Fibroblast of skin of scalp (primary cell): Measurements from ENCODE around the gene KLHL24.
"Not testable (repeated sequence)": the region's sequence is repeated elsewhere in the genome, so short reads cannot be mapped to it uniquely, and the experiment has no call there.

Experiments used
- DNase-seq: peaks from one replicate; pipeline ENCODE4 v3.0.0-alpha.2; 2013

The KLHL24 gene

DNA sequence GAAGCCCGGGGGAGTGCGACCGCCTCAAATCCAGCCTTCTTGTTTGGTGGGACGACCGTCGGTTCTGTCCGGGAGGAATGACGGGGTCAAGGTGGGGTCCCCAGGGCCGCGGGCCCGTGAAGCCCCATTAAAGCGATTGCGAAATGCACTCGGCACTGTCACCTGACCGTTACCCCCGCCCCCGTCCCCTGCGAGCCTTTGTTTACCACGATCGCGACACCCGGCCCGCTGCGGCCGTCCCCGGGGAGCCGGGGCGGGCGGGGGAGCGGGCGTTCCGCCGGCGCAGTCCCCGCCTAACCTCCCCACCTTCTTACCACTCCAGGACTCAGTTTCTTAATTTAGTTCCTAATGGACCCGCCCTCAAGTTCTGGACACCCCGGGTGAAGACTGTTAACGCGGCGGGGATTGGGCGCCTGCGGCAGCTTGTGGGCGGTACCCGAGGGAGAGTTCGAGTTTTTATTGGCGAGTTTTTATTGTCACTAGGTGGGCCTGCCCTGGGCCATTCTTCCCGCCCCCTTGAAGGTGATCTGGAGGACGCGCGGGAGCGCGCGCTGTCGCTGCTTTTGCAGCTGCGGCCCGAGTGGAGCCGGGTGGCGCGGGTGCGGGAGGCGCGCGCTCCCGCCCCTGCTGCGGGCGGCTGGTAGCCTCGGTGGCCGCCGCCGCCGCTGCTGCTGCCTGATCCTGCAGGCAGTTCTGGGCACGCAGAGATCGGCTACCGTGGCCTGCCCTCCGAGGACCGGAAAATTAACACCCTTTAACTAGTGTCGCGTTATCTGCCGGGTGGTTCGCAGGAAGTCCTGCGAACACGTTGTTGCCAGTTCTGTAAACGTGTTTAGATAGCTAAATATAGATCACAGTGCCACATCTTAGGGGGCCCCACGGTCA, 1.0 kb downstream of the KLHL24 start:
- peak; percentile 93 for DNase-seq

- no peak for DNase-seq
Measured at GRCh38 chr3:183637106-183637486, 1.7 kb downstream of the KLHL24 start.

DNA sequence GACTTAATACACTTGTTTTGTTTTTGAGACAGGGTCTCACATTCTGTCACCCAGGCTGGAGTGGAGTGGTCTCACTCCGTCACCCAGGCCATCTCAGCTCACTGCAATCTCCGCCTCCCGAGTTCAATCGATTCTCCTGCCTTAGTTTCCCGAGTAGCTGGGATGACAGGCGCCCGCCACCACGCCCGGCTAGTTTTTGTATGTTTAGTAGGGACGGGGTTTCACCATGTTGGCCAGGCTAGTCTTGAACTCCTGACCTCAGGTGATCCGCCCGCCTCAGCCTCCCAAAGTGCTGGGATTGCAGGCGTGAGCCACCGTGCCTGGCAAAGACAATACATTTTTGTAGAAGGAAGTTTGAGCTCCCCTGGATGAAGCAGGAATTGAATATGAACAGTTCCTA, 2.2 kb downstream of the KLHL24 start:
- not testable (repeated sequence) for DNase-seq

DNA sequence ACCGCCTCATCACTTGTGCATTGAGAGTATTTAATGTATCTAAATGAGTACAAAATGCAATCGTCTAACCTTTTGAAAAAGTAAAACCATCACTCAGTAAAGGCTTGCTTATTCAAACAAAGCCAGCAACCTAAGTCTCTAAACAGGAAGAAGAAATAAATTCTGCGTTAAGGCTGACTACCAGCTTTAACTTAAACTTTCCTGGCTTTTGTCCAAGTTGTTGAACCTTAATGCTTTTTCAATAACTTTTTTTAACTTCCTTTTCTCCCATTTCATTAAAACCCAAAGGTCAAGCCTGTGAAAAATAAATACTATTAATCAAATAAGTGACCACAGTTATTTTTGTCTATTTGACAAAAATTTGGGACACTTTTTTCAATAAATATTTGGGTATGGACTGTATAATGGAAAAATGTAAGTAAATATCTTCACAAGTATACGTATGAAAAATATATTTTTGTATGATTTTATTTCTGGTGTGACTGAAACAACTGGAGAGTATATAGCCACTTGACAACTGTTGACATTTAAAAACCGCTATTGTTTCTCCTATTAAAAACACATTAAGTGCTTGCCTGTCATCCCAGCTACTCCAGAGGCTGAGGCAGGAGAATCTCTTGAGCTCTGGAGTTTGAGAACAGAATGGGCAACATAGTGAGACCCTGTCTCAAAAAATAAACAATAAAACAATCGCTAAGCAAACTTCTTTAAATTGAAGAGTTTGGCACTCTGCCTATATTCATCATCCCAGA, 2.9 kb downstream of the KLHL24 start:
- DNase-seq: no peak

GRCh38 chr3:183640635-183641034, 5.2 kb downstream of the KLHL24 start:
- not testable (repeated sequence) for DNase-seq

- no peak for DNase-seq
Measured at GRCh38 chr3:183641882-183642281, 6.5 kb downstream of the KLHL24 start.

- no peak for DNase-seq
Measured at GRCh38 chr3:183644244-183644643, 8.8 kb downstream of the KLHL24 start.

GRCh38 chr3:183645254-183645653, 9.8 kb downstream of the KLHL24 start:
- DNase-seq: no peak

DNA sequence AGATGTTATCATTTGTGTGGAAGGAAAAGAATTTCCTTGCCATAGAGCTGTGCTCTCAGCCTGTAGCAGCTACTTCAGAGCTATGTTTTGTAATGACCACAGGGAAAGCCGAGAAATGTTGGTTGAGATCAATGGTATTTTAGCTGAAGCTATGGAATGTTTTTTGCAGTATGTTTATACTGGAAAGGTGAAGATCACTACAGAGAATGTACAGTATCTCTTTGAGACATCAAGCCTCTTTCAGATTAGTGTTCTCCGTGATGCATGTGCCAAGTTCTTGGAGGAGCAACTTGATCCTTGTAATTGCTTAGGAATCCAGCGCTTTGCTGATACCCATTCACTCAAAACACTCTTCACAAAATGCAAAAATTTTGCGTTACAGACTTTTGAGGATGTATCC, 15.1 kb downstream of the KLHL24 start:
- no peak for DNase-seq

GRCh38 chr3:183653209-183654064, 18.0 kb downstream of the KLHL24 start:
- peak; percentile 11 for DNase-seq

DNA sequence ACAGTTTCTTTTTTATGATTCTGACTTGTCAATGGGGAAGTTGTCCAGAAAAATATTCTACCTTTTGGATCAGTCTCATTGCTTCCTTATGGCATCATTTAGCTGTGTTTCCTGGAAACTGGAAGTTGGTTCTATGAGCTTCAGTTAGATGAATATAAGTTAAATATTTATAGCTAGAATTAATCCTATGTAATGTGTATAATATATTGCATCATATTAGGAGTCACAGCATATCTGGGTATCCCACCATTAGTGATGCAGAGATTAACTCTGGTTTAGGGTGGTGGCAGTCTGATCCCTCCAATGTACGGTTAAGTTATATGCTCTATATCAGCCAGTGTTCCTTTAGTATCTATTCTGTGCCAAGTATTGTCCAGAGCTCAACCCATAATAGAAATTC, 19.3 kb downstream of the KLHL24 start:
- no peak for DNase-seq

DNA sequence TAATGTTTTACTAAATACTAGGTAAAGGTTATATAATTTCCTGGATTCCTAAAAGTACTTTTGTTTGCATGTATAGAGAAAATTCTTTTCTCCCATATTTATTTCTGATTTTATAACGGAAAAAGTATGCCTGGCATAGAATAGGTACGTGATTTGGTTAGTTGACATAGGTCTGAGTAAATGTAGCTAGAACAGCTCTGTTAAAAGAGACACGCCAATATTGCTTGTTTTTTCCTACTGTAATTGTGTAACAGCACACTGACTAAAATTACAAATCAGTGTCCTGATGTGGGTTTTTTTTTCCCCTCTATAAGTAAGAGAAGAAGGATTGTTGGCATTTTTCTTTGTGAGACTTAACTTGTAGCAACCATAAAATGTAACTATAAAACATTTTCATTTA, 26.7 kb downstream of the KLHL24 start:
- DNase-seq: no peak

DNA sequence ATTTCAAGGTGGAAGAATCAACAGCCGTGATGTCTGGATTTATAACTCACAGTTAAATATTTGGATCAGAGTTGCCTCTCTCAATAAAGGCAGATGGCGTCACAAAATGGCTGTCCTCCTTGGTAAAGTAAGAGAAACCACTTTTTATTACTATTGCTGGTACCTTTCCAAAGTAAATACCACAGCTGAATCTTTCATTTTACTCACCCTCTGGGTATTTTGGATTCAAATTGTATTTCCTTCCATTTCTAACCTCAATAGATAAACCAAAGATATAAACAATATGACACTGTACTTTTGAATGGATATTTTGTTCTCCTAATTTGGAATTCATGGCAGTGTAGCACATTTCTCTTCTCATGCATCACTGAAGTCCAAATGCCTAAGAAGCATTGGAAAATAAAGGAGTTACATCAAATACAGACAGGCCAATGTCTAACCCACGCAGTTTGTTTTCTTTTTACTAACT, 29.5 kb downstream of the KLHL24 start:
- DNase-seq: peak; percentile 93

DNA sequence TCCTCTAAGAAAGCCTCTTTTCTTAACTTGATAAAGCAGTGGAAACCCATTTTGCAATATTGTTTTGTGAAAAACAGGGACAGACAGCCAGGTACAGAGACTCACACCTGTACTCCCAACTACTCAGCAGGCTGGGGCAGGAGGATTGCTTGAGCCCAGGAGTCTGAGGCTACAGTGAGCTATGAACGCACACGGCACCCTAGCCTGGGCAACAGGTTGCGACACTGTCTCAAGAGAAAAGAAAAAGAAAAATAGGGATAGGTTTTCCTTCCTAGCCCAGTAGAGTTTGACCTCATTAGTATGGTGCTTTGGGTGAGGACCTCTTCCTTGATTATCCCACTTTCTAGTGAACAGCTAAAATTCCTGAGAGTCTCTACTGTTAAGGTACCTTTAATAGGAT, 44.6 kb downstream of the KLHL24 start:
- DNase-seq: no peak

- DNase-seq: no peak
Measured at GRCh38 chr3:183687705-183688104, 52.3 kb downstream of the KLHL24 start.

- DNase-seq: peak; percentile 47
Measured at GRCh38 chr3:183688874-183689273, 53.5 kb downstream of the KLHL24 start.

DNA sequence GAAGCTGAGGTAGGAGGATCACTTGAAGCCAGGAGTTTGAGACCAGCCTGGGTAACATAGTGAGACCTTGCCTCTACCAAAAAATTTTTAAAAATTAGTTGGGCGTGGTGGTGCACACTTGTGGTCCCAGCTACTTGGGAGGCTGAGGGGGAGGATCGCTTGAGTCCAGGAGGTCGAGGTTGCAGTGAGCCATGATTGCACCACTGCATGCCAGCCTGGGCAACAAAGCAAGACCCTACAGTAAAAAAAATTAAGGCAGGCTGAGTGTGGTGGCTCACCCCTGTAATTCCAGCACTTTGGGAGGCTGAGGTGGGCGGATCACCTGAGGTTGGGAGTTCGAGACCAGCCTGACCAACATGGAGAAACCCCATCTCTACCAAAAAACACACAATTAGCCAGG, 54.2 kb downstream of the KLHL24 start:
- DNase-seq: not testable (repeated sequence)

DNA sequence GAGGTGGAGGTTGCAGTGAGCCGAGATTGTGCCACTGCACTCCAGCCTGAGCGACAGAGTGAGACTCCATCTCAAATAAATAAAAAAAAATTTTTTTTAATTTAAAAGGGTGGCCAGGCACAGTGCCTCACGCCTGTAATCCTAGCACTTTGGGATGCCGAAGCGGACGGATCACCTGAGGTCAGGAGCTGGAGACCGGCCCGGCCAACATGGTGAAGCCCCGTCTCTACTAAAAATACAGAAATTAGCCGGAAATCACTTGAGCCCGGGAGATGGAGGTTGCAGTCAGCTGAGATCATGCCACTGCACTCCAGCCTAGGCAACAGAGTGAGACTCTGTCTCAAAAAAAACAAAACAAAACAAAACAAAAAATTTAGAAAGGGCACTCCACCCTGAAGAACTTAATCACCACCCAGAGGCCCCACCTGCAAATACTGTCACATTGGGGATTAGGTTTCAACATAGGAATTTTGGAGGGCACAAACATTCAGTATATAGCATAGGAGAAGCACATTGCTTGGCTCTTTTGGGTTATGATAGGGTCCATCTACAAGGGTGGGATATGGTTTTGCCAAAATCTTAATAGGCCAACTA, 55.1 kb downstream of the KLHL24 start:
- no peak for DNase-seq

DNA sequence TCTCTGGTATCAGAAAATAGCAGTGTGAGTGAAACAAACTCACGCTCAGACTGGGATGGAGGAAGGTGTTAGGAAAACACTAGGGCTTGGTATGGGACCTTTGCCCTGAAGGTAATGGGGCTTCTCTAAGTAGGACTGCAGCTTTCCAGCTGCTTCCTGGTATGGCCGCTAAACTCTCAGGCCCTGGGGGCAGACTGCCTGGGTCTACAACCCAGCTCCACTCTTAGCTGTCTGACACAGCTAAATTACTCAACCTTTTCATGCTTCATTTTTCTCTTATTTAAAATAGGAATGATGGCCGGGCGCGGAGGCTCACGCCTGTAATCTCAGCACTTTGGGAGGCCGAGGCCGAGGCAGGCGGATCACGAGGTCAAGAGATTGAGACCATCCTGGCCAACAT, 57.0 kb downstream of the KLHL24 start:
- no peak for DNase-seq

- no peak for DNase-seq
Measured at GRCh38 chr3:183695569-183696364, 60.3 kb downstream of the KLHL24 start.

DNA sequence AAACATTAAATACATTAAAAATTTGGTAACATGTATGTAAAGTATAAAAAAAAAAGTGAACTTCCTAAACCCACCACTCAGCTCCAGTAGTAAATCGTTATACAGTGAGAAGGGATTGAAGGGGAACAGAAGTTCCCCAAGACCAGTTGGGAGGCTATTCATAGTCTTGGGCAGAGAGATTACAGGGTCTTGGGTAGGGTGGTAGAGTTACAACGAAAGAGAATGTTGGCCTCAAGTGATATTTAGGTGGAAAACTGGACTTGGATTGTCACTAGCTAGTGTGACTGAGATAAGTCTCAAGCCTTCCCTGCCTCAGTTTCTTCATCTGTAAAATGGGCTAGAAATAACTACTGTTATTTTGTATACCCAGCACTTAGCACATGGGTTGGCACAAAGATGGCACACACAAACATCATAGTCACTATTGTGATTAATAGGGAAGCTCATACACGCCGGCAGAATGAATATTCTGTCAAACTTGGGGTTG, 61.7 kb downstream of the KLHL24 start:
- no peak for DNase-seq
